GM12801 (cell line): Measurements from ENCODE around the gene MSX2.

ENCODE experiments used
- CTCF ChIP-seq: IDR thresholded peaks from one replicate; pipeline ENCODE4 v1.5.1; 2011; ENCODE audit warnings: control low read depth; ENCODE audit not compliant: insufficient read length; ENCODE audit errors: extremely low read depth

Gene MSX2

DNA sequence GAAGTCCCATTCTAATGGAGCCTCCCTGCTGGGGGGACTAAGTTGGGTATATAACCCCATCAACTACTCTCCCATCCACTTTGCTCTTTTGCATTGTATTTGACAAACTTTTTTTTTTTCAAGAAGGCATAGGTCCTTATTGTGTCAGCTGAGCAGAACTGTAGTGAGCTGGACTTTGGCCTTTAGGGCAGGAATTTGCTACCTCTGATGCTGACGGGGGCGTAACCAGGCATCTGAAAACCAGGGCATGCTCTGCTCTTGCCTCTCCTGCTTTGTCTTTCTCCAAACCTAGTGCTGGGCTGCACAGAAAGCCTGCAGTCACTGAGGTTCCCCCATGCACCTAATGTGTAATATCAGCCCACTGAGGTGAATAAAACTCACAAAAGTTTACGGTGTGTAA lies 49.0 kb downstream of the MSX2 start:
- TF ChIP-seq CTCF, result no peak

DNA sequence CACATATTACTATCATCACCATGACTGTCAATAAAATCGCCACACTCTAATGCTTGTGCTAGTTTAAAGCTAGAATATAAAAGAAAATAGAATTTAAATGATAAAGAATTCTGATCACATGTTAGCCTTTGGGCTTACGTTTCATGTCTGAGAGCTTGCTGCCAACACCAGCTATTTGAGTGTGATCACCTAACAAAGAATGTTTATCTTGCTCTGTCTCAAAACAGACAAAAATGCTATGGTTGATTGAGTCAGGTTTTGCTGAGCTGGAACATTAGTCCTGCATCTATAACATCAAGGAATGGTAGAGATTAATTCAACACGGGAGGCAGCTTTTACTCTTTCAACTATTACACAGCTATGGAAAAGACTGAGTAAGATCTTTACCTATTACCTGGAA lies 50.7 kb downstream of the MSX2 start:
- no peak for TF ChIP-seq CTCF

- TF ChIP-seq CTCF, result no peak
Observed at GRCh38 chr5:174777111-174777510, 52.7 kb downstream of the MSX2 start.

DNA sequence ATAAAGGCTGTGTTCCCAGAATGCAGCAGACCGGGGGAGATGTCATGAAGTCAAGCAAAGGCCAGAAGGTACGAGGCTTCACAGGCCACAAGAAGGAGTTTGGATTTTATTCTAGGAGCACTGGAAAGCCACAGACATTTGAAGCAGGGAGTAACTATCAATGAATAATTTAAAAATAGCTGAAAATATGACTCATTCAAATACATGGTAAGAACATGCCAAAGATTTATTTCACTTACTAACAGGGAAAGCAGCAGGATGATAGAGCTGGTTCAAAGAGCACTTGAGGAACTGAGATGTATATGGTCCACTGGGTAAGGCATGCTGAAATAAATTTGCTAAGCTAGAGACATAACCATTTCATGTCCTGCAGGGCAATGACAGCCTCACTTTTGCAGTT lies 53.2 kb downstream of the MSX2 start:
- no peak for TF ChIP-seq CTCF
